ENCODE data around the gene SSR3.

The SSR3 gene

GRCh38 chr3:156491192-156491591 lies 63.7 kb downstream of the SSR3 start:
- no peak for FAIRE-seq

More at GRCh38 chr3:156491192-156491591, 63.7 kb downstream of the SSR3 start:
- DNase-seq (ENCODE audit: low spot score): no peak

Measured in RCC 7860 (cell line).